Measurements from ENCODE around the gene ULK4. TPM values are rescaled to one million over a fixed set of nuclear protein-coding genes. Genes with fewer than 3 reads are reported as not detected.

Gene ULK4
- total RNA-seq, 4 donors from 2014 or later = 2.0 to 3.0 (median 2.3) TPM

GRCh38 chr3:41202075-41202833 lies 759.6 kb downstream of the ULK4 start:
- Histone ChIP-seq H3K27me3 (no peaks in the 10 kb centered on the region), H3K4me3 (peak overlapping the region in 3 of 4 donors; percentile 91 to 97 (median 97)), H3K36me3 (no peaks in the 10 kb centered on the region), H3K4me1 (peaks cover 56 to 68% of the 10 kb centered on the region in 2 donors), H3K27ac (peak overlapping the region in 3 of 4 donors; percentile 18 to 99 (median 42)), H3K9me3 (no peaks in the 10 kb centered on the region)
- DNase-seq (no peak), ATAC-seq (no peak)
- TF ChIP-seq, protein P1, sequence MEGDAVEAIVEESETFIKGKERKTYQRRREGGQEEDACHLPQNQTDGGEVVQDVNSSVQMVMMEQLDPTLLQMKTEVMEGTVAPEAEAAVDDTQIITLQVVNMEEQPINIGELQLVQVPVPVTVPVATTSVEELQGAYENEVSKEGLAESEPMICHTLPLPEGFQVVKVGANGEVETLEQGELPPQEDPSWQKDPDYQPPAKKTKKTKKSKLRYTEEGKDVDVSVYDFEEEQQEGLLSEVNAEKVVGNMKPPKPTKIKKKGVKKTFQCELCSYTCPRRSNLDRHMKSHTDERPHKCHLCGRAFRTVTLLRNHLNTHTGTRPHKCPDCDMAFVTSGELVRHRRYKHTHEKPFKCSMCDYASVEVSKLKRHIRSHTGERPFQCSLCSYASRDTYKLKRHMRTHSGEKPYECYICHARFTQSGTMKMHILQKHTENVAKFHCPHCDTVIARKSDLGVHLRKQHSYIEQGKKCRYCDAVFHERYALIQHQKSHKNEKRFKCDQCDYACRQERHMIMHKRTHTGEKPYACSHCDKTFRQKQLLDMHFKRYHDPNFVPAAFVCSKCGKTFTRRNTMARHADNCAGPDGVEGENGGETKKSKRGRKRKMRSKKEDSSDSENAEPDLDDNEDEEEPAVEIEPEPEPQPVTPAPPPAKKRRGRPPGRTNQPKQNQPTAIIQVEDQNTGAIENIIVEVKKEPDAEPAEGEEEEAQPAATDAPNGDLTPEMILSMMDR (IDR thresholded peaks at IDR 0.05 in 4 of 5, conservative IDR thresholded peaks at IDR 0.05 in 1 of 5) = no peak
- no peak for TF ChIP-seq POLR2A (IDR thresholded peaks at IDR 0.05)
- in situ Hi-C loops (cut with MboI; ENCODE audit: low sequenced_read_pairs in 4 of 4) = loop anchor here in 3 of 4 donors (25.0 kb wide), 2 partner anchors 615 to 890 kb away; partner anchors contain the start of gene EIF1B (in 2 of the 3)
- intact Hi-C loops (cut with DNase I; ENCODE audit: low total_unique reads) = loop anchor here (5.0 kb wide), 2 partner anchors 480 to 895 kb away; partner anchors contain the start of gene EIF1B

- peaks cover 40 to 52% of the 10 kb centered on the region in 2 donors for H3K4me1 ChIP-seq
- no peak for DNase-seq
- in situ Hi-C loops (cut with MboI; ENCODE audit: low sequenced_read_pairs in 4 of 4) = loop anchor here in 3 of 4 donors (25.0 kb wide), 2 partner anchors 613 to 888 kb away; partner anchors contain the start of gene EIF1B (in 2 of the 3)
These were observed 761.3 kb downstream of the ULK4 start for GRCh38 chr3:41200669-41201021.

GRCh38 chr3:41199866-41200668 lies 761.8 kb downstream of the ULK4 start:
- Histone ChIP-seq H3K27ac (peak overlapping the region; percentile 95 to 99 (median 98)), H3K4me1 (peaks cover 34 to 47% of the 10 kb centered on the region in 2 donors), H3K4me3 (peak overlapping the region; percentile 89 to 97 (median 94)), H3K9me3 (no peaks in the 10 kb centered on the region), H3K36me3 (no peaks in the 10 kb centered on the region), H3K27me3 (no peaks in the 10 kb centered on the region)
- no peak for TF ChIP-seq POLR2A (IDR thresholded peaks at IDR 0.05)
- TF ChIP-seq, protein P1 (IDR thresholded peaks at IDR 0.05 in 4 of 5, conservative IDR thresholded peaks at IDR 0.05 in 1 of 5) = no peak
- intact Hi-C loops (cut with DNase I; ENCODE audit: low total_unique reads) = loop anchor here (2.0 to 10.0 kb wide), 5 partner anchors 478 to 893 kb away; partner anchors contain the start of genes EIF1B, RPL14 and ULK4
- DNase-seq (peak; percentile 21 to 23), ATAC-seq (peak; percentile 34 to 37)
- in situ Hi-C loops (cut with MboI; ENCODE audit: low sequenced_read_pairs in 4 of 4) = loop anchor here in 3 of 4 donors (25.0 kb wide), 2 partner anchors 613 to 888 kb away; partner anchors contain the start of gene EIF1B (in 3 of the 3)

More at GRCh38 chr3:41200669-41201021, 761.3 kb downstream of the ULK4 start:
- ATAC-seq = no peak
- peak in 1 of 2 donors; percentile 15 for TF ChIP-seq POLR2A (IDR thresholded peaks at IDR 0.05)
- TF ChIP-seq, protein P1 (IDR thresholded peaks at IDR 0.05 in 4 of 5, conservative IDR thresholded peaks at IDR 0.05 in 1 of 5) = no peak
- Histone ChIP-seq H3K9me3 (no peaks in the 10 kb centered on the region), H3K36me3 (no peaks in the 10 kb centered on the region), H3K27me3 (no peaks in the 10 kb centered on the region), H3K27ac (peak overlapping the region; percentile 95 to 99 (median 98)), H3K4me3 (peak overlapping the region; percentile 89 to 97 (median 94))
- intact Hi-C loops (cut with DNase I; ENCODE audit: low total_unique reads) = loop anchor here (5.0 kb wide), 2 partner anchors 478 to 893 kb away; partner anchors contain the start of gene EIF1B

Data from gastrocnemius medialis (tissue), 4 donors.